NCI-H69 (cell line): ENCODE results near the gene CREB3.

Experiments
- DNase-seq: peaks from one replicate; lab custom pipeline; 2025; lab: John Stamatoyannopoulos, UW

Gene CREB3, protein sequence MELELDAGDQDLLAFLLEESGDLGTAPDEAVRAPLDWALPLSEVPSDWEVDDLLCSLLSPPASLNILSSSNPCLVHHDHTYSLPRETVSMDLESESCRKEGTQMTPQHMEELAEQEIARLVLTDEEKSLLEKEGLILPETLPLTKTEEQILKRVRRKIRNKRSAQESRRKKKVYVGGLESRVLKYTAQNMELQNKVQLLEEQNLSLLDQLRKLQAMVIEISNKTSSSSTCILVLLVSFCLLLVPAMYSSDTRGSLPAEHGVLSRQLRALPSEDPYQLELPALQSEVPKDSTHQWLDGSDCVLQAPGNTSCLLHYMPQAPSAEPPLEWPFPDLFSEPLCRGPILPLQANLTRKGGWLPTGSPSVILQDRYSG

DNA sequence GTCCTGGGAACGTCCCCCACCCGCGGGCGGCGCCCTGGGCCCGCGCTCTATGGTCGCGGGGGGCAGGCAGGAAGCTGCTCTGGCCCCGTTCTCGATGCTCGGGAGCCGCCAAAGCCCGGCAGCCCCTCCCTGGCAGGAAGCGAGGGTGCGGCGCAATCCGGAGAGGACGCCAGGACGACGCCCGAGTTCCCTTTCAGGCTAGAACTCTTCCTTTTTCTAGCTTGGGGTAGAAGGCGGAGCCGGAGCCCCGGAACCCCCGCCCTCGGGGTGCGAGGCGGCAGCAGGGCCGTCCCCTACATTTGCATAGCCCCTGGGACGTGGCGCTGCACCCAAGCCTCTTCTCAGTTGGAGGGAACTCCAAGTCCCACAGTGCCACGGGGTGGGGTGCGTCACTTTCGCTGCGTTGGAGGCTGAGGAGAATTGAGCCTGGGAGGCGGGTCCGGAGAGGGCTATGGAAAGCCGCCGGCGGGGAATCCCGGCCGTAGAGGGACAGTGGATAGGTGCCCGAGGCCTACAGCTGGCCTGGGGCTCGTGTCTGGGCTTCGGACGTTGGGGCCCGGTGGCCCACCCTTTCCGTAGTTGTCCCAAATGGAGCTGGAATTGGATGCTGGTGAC is at the start of gene CREB3, which contains the start of gene TLN1:
TSS of gene CREB3 (plus strand) at position 482 of the 615 bp plus-strand sequence. CDS start at position 589, 107 bp downstream.
TSS of gene TLN1 (minus strand) at position 11 of the 615 bp plus-strand sequence. CDS start 6,501 bp downstream, outside the sequence.
- peak; percentile 100 for DNase-seq

DNA sequence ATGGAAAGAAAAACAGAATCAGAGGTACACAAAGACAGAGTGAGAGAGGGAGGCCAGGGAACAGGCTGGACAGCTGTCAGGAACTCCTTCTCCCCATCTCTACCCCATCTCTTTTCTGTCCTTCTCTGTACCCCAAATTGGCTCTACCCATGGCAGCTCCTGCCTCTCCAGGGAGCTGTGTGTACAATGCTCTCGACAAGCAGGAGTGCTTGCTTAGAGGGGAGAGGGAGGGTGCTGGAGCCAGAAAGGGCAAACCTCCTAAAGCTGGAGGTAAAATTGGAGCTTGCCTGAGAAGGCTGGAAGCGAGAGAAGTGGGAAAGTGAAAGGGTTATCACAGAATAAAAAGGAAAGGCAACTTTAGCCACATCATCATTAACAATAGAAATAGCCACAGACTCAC is 49.1 kb upstream of the CREB3 start:
- no peak for DNase-seq

DNA sequence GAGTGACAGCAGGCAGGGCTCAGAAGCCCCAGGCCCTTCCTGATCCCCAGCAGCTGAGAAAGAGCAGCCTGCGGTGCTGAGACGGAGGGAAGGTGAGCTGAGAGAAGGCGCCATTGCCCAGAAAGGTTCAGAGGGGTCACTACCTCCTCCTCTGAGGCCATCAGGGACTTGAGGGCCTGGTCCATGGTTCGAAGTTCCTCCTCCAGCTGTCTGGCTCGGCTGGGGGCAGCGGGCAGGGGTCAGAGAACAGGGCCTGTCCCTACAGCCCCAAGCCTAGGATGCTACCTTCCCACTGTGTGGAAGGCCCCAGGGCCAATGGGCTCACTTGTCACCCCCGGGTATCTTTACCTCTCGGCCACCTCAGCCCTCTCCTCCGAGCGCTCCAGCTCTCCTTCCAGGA is 47.5 kb upstream of the CREB3 start:
- DNase-seq, result no peak

DNA sequence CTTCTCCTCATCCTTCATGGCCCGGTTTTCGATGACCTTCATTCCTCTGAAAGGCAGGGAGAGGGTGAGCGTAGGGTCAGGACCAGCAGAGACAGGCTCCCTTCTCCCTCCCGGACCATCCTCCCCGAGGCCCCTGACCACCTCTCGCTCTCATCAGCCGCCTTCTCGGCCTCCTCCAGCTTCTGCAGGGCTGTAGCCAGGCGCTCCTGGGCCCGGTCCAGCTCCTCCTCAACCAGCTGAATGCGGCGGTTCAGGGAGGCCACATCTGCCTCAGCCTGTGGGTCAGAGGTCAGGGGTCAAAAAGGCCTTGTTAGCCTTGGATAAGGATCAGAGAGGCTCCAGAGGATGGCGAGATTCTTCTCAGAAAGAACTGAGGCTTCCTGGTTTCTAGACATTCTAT is 47.0 kb upstream of the CREB3 start:
- DNase-seq, result no peak

DNA sequence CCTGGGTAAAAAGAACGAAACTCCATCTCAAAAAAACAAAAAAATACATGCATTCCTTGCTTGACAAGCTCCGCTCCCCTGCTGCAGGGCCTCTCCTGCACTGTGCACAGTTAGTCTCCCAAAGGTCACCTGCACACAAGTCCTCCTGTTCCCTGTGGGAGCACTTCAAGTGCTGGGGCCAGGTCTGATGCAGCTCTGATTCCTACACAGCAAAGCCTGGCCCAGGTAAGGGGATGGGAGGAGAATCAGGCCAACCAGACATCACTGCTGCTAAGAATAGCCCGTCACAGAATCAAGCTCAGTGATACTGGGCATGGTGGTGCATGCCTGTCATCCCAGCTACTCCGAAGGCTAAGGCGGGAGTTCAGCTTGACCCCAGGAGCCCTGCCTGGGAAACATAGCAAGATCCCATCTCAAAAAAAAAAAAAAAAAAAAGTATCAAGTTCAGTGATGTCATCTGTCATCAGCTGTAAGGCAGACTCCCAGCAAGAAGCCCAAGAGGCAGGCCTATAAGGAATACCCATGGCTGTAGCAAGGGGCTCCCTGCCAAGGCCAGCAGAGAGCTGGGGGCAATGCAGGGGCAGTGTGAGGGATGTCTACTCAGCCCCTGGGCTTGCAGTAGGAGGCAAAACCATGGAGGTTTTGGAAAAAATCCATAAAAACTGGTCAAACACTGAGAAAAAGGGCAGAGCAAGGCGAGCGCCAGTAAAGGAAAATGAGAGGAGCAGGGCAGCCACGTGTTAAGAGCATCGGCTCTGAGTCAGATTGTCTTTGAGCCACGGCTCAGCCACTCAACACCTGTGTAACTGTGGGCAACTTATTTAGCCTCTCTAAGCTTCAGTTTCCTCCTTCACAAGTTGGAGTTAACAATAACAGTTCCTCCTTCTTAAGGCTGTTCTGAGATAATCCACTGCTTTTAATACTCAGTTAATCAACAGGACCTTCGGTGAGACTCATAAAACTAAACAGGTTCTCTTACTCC is 46.0 kb upstream of the CREB3 start:
- DNase-seq, result no peak

DNA sequence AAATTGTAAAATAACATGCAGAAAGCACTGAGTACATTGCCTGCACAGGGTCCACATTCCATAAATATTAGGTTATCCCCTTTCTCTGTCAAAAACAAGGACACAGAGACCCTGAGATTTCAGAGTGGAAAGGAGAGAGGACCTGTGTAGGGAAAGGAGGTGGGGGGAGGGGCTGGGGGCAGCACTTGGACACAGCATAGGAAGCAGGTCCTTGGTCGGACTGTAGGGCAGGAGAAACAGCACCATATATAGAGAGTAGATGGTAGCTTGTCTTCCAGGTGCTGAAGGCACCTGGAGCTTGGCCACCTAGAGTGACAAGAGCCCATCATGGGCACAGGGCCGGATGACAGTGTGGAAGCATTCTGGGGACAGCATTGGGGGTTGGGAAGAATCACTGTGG is 45.2 kb upstream of the CREB3 start:
- no peak for DNase-seq

DNA sequence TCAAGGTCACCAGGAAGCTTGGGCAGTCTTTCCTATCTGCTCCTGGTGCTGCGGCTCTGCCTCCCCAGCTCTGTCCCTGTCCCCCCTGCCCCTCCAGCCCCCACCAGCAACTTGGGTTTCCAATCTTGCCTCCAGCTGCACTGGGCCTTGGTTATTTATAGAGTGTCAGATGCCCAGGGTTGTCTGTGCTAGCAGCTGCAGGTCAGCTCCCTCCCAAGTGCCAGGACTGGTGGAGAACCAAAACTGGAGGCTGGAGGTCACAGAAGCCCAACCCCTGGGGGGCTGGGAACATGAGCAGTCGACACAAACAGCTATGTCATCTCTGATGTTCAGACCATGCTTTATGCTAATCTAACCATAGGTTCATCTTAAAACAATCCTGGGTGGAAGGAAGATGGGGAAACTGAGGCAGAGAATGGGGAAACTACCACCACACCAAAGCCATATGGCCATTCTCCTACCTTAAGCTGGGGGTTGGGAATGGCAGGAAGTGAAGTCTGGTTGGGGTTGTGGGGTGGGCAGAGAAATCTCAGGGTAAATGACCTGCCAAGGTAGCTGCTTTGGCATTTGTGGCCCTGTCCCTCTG is 44.4 kb upstream of the CREB3 start:
- DNase-seq, result no peak

DNA sequence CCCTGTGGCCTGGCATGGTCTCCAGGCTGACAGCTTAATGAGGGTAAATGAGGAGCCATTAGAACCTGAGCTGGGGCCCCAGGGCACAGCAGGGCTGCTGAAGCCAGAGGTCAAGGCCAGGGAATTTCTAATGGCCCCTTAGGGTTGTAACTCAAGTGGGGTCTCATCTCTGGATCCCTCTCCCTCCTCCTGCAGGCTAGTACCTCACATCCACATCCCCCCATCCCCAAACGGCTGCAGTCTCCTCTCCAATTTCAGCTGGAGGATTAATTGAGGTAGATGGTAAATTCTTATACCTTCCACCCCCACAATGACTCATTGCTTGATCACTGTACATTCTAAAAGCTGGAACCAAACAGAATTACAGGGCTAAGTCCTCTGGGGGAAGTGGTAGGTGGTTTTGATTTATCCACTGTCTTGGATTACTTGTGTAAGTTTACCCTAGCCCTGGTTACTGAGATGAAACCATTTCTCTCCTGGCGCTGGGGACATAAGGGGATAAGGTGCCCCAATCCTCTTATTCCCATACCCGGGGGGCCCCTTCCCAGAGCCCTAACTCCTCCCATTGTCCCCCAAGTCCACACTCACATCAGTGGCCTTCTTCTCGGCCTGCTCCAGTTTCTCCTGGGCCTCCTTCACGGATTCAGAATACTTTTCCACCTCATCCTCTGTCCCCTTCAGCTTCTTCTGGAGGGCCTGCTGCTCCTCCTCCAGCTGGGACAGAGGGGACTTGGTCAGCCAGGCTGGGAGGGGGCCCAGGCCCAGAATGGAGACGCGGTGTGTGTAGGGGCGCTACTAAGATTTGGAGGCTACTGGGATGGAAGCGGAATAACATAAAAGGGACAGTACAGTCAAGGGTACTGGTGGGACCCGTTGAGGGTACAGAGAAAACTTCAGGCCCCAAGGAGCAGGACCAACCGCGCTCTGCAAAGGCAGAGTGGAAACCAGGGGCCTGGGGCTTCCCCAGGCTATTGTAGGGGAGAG is 43.6 kb upstream of the CREB3 start:
- peak; percentile 16 for DNase-seq

DNA sequence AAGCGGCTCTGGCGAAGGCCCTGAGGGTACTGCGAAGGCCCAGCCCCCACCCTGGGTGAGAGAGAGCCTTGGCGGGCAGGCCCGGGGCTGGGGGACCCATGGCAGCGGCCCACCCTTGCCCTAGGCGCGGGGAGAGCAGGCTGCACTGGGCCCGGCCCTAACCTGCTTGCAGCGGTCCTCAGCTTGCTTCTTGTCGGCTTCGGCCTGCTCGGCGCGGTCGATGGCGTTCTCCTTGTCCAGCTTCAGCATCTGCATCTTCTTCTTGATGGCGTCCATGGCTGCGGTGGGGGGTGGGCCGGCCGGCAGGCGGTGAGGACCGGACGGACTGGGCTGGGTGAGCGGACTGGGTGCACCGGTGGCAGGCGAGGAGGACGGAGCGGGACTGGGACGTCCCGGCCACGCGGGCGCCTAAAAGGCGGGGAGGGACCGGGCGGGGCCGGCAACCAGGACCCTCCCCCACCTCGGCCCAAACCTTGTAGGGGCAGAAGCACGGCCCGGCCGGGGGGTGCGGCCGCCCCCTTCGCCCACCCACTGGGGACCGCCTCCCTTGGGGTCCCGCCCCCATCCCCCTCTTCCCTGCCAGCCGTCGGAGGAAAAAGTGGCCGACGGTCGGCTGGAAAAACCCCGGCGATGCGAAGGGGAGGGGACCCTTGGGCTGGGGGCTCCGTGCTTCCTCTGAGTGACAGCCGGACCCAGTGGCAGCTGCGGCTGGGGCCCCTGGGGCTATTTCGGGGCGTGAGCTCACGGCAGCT is 42.7 kb upstream of the CREB3 start, which contains the start of gene TPM2:
TSS of gene TPM2 (minus strand) at position 384 of the 752 bp plus-strand sequence. CDS start at position 276, 108 bp downstream.
- peak; percentile 32 for DNase-seq

DNA sequence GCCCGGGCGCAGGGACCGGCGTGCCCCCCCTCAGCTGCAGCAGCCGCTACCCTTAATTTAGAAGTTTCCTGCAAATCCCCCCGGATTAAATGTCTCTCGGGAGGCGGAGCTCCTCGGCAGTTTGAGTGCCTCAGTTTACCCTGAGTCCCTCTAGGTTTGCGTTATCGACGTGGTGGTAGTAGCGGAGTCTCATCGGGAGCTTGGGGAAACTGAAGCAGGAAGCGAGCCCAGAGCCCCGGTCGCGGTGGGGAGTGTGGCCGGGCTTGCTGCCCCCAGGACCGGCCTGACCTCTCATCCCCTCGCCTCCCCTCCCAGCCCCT is 42.2 kb upstream of the CREB3 start:
- DNase-seq, result no peak

DNA sequence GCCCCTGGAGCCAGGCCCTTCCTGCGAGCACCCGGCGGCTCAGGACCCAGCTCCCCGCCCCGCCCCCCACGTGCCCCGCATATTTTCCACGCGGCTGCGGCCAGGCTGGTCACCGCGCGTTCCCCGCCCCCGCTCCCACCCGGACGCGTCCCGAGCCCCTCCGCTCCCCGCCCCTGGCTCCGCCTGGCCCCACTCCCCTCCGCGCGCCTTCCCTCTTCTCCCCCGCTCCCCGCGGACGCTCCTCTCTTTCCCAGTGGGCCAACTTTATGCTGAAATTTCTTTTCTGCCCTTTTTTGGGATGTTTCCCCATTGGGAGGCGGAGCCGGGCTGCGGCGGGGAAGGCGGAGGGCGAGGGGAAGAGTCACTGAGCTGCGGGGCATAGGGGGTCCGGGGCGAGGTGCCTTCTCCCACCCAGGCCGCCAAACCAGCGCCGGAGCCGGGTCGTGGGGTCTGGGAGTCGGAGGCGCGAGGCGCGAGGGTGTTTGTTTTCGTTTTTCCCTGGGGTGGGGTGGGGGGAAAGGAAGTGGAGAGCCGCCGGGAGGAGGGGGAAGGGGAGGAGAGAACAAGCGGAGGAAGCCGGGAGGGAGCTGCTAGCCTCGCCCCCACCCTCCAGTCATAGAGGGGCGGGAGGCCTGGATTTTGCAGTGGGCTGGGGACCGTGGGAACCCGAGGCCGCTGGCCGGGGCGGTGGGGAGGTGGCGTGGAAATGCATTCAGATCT is 41.7 kb upstream of the CREB3 start:
- peak; percentile 84 for DNase-seq

DNA sequence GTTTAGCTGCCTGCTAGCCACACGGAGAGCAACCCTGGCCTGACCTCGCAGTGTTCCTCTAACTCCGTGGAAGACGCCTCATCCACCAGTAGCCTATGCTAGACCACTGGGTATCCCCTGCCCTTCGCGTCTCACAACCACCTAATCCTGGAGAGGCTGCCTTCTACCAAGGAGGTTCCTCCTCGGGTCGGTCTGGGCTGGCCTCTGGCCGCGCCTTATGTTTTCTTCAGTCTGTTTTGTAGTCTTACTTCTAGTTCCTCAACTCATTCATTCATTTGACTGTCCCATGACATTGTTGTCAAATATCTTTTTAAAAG is 41.2 kb upstream of the CREB3 start:
- no peak for DNase-seq

DNA sequence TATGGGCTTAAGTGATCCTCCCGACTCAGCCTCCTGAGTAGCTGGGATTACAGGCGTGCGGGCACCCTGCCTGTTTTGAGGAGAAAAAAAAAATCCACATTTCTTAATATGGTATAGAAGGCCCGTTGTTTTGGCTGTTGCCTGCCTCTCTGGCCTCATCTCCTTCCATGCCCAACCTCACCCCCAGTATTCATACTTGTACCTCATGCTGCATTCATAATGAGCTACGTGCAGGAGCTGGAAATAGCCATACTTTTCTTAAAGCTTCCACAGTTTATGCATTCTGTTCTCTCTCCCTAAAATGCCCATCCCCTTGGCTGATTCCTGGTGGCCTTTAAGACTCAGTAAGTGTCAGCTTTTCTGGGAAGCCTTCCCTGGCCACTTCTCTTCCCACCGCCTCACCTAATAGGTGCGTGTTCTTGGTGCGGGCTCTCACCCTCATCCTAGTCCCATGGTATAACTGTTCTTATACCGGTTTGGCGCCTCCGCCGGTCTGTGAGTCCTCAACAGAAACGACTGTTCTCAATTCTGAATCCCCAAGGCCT is 40.6 kb upstream of the CREB3 start:
- DNase-seq, result no peak

DNA sequence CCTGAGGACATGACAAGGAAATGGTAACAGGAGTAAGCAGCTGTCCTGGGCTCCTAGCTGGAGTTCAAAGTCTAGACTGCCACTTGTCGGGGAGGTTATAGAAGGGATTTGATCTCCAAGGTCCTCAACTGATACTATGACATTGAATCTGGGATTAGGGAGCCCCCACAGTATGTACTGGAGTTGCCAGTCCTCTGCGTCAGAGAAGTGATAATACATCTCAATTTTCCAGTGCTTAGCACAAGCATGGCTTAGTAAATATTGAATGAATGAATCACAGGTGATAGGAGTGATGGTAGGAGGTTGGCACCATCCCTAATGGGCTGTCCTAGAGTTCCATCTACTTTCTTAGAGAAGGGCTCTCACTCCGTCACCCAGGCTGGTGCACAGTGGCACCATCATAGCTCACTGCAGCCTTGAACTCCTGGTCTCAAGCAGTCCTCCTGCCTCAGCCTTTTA is 36.5 kb upstream of the CREB3 start:
- DNase-seq, result no peak

DNA sequence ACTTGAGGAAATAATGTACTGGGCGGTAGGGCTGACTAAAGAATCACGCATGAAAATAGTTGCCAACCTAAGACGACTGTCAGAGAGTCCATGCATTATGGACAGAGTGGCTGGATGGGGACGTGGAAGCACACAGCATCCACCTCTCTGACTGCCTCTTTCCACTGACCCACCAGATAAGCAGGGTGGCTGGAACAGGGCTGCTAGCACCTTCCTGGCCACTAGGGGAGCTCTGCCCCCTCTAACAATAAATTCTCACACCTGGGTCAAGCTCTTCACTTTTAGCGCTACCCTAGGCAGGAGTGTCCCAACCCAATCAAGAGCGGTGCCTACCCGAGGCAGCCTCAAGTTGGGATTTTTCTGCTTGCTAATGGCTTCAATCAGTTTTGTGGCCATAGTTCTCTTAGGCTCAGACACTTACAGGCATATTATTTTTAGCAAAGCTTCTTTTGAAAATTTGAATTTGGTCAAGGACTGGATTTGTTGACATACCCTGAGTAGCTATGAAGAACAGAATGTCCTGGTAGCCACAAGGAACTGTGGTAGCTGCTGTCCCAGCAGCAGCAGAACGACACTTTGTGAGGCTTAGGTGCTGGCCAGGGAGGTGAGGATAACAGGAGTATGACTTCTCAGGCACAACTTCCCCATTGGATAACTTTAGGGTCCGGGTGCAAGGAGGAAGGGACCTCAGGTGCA is 35.8 kb upstream of the CREB3 start:
- DNase-seq, result peak; percentile 66

DNA sequence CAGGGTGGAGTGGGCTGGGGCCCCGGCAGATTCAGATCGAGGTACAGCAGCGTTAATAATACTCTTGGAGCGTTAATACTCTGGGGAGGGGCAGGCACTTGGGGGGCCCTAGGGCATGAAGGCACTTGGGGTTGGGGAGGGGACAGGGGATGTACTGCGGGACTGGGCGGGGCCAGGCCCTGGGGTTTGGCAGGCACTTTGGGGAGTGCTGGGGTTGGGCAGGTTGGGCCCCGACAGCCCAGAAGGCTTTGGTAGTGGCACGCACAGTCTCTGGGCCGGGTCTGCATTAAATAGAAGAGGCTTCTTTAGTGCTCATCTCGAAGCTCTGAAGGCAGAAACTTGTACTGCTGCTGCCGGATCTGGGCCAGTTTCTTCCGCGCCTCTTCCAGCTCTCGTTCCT is 35.0 kb upstream of the CREB3 start:
- DNase-seq, result no peak

DNA sequence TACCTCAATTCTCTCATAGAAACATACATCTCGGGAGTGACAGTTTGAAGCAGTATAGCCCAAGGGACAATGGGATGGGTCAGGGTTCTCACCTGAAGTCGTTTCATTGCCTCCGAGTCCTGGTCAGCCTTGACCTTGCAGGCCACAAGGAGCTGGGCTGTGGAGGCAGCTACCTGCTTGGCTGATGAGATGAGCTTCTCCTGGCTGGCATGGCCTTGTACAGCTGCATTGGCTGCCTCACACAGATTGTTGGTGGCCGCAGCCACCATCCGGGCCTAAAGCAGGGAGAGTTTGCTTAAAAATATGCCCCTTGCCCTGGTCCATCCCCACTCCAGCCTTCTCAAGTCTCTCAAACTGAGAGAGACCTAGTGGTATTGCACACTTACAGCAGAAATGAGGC is 34.2 kb upstream of the CREB3 start:
- no peak for DNase-seq

DNA sequence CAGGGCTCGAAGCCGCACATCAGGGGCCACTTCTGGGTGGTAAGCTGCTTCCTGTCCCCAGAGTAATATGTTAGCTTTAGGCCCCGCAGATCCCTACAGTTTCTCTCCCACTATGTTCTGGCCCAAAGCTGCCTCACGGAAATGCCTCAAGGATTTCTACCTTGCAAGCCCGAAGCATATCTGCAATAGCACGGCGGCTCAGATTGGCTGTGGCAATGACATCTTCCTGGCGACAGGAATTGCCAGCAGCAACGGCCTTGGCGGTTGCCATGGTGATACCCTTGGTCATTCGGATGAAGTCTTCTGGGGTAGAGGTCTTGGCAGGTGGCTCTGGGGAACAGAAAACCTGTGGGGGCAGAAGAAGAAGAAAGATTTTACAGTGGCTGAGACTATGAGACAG is 32.4 kb upstream of the CREB3 start:
- no peak for DNase-seq

DNA sequence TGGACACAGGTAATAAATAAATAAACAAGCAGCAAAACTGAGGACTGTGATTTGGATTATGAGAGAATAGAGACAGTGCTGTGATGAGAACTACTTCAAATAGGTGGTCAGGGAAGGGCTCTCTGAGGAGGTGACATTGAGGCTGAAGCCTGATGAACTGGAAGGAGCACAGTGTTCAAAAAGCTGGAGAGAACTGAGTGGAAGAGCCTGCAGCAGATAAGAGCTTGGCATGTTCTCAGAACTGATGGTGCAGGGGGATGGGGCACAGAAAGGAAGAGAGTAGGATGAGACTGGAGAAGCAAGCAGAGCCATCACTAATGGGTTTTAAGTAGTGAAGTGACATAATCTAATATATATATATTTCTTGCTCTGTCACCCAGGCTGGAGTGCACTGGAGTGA is 31.5 kb upstream of the CREB3 start:
- no peak for DNase-seq
